Measurements from ENCODE around the gene GABBR2.

DNA sequence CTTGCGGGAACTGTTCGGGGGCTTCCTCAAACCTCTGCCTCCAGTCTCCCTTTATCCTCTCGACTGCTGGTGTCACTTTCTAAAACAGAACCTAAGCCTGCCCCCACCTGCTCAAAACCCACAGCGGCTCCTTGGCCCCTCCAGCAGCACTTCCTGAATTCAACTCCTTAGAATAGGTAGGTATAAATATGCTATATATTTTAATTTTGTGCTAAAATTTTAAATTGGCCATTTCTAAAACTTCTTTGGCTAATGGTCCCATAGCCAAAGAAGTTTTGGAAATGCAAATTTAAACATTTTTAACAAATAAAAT is 381.5 kb downstream of the GABBR2 start:
- TF ChIP-seq, protein P1, sequence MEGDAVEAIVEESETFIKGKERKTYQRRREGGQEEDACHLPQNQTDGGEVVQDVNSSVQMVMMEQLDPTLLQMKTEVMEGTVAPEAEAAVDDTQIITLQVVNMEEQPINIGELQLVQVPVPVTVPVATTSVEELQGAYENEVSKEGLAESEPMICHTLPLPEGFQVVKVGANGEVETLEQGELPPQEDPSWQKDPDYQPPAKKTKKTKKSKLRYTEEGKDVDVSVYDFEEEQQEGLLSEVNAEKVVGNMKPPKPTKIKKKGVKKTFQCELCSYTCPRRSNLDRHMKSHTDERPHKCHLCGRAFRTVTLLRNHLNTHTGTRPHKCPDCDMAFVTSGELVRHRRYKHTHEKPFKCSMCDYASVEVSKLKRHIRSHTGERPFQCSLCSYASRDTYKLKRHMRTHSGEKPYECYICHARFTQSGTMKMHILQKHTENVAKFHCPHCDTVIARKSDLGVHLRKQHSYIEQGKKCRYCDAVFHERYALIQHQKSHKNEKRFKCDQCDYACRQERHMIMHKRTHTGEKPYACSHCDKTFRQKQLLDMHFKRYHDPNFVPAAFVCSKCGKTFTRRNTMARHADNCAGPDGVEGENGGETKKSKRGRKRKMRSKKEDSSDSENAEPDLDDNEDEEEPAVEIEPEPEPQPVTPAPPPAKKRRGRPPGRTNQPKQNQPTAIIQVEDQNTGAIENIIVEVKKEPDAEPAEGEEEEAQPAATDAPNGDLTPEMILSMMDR (IDR thresholded peaks at IDR 0.05; ENCODE audit: low read depth, low read length, poor library complexity, severe bottlenecking) = no peak
- TF ChIP-seq EZH2phosphoT487 (IDR thresholded peaks at IDR 0.05; ENCODE audit: borderline replicate concordance, low read length) = no peak
